Measurements from ENCODE around the gene MRM2. TPM values are rescaled to one million over a fixed set of nuclear protein-coding genes. Genes with fewer than 3 reads are reported as not detected.

The MRM2 gene
- total and polyA plus RNA-seq, 12 donors: 16.8 to 36.7 (median 25.7) TPM

DNA sequence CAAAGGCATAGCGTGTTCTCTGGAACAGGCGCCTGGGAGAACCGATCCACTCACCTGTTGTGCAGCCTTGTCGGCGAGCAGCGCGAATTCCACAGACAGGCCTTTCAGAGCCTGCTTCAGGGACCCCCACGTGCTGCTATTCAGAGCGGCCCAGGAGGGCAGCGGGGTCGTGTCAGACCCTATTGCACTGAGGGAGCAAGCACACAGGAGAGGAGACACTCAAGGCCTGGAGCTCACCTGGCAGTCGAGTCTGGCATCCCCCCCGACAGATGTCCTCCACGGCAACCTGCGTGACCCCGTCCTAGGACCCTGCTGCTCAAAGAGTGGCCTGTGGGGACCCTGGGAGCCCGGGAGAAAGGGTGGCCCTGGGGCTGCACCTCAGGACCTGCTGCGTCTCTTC lies 21.2 kb upstream of the MRM2 start:
- no peak for TF ChIP-seq POLR2A (IDR thresholded peaks at IDR 0.05)
- TF ChIP-seq, protein P1, sequence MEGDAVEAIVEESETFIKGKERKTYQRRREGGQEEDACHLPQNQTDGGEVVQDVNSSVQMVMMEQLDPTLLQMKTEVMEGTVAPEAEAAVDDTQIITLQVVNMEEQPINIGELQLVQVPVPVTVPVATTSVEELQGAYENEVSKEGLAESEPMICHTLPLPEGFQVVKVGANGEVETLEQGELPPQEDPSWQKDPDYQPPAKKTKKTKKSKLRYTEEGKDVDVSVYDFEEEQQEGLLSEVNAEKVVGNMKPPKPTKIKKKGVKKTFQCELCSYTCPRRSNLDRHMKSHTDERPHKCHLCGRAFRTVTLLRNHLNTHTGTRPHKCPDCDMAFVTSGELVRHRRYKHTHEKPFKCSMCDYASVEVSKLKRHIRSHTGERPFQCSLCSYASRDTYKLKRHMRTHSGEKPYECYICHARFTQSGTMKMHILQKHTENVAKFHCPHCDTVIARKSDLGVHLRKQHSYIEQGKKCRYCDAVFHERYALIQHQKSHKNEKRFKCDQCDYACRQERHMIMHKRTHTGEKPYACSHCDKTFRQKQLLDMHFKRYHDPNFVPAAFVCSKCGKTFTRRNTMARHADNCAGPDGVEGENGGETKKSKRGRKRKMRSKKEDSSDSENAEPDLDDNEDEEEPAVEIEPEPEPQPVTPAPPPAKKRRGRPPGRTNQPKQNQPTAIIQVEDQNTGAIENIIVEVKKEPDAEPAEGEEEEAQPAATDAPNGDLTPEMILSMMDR (IDR thresholded peaks at IDR 0.05): no peak
- Histone ChIP-seq H3K27me3 (no peaks in the 10 kb centered on the region), H3K27ac (no peak overlapping the region), H3K4me1 (replicated peaks in 1 of 2) (no peaks in the 10 kb centered on the region), H3K36me3 (replicated peaks in 1 of 2) (no peaks in the 10 kb centered on the region), H3K4me3 (no peak overlapping the region), H3K9me3 (replicated peaks in 1 of 3) (no peaks in the 10 kb centered on the region)
- 91 to 94% (median 93%) methylated on average over 9 to 18 of the region's 18 CpGs for WGBS, 4 donors
- intact Hi-C loops (cut with DNase I): no loop called here
- no peak for DNase-seq

DNA sequence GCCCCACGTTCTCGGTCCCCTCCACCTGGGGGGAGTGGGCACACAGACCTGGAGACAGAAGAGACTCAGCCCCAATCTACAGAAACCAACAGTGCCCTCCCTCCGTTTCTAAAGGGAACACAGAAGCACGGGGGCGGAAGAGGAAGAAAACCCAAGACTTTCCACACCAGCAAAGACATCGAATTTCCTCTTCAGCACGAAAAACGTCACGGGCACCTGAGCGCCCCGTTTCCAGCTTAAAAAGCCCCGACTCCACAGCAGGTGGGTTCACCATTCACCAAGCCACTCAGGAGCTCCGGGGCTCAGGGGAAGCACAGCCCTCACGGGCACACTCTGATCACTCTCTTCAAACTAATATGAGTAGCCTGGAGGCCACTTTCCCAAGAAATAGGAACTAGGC lies 19.6 kb upstream of the MRM2 start:
- intact Hi-C loops (cut with DNase I): no loop called here
- 73 to 84% (median 80%) methylated on average over 14 of the region's 14 CpGs for WGBS, 4 donors
- peak overlapping the region in 1 of 5 donors; percentile 47 for H3K27ac ChIP-seq

DNA sequence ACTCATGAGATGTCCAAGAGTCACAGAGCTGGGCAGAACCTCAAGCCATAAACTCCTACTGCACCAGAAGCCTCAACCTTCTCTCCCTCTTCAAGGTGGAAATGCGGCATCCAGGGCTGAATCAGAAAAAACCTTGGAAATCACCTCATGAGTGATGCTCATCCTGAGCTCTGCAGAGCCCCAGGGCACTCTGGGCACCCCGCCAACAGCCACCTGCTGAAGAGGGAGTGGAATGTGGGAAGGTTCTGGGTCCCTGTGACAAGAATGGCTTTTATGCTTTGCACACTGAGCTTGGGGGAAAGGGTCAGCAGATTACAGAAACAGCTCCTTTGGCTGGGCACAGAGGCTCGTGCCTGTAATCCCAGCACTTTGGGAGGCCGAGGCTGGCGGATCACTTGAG lies 18.8 kb upstream of the MRM2 start:
- DNase-seq: peak in 2 of 7 donors; percentile 45 to 81
- Histone ChIP-seq H3K36me3 (replicated peaks in 1 of 2) (peaks cover 0 to 13% of the 10 kb centered on the region in 2 donors), H3K27me3 (no peaks in the 10 kb centered on the region), H3K27ac (no peak overlapping the region), H3K4me3 (no peak overlapping the region), H3K4me1 (replicated peaks in 1 of 2) (no peaks in the 10 kb centered on the region), H3K9me3 (replicated peaks in 1 of 3) (no peaks in the 10 kb centered on the region)
- intact Hi-C loops (cut with DNase I): no loop called here
- no peak for TF ChIP-seq POLR2A (IDR thresholded peaks at IDR 0.05)
- TF ChIP-seq, protein P1 (IDR thresholded peaks at IDR 0.05): no peak
- WGBS, 4 donors: 88 to 93% (median 88%) methylated on average over 5 of the region's 5 CpGs; no CpG with 5 or more reads in 1 of the 4 donors

More for the DNA sequence above, 19.6 kb upstream of the MRM2 start:
- no peak for DNase-seq
- Histone ChIP-seq H3K27me3 (no peaks in the 10 kb centered on the region), H3K4me1 (replicated peaks in 1 of 2) (no peaks in the 10 kb centered on the region), H3K36me3 (replicated peaks in 1 of 2) (peaks cover 0 to 10% of the 10 kb centered on the region in 2 donors), H3K9me3 (replicated peaks in 1 of 3) (no peaks in the 10 kb centered on the region), H3K4me3 (no peak overlapping the region)
- no peak for TF ChIP-seq POLR2A (IDR thresholded peaks at IDR 0.05)
- TF ChIP-seq, protein P1 (IDR thresholded peaks at IDR 0.05): no peak

DNA sequence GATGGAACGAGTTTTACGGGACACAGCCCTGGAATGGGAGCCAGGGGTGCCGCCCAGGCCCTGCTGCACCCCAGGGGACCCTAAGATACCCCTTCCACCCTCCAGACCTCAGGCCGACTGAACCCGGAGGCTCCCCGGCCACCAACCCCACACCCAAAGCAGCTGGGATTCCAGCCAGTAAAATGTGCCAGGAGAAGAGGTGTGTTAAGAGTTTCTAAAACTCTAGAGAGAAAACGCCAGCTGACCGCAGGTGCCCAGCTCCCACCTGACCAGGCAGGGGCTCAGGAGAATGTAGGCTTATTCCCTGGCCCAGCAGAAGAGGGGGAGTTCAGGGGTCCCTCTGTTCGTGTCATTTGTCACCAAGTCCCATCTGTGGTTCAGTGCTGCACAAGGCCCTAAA lies 17.5 kb upstream of the MRM2 start:
- Histone ChIP-seq H3K27ac (no peak overlapping the region), H3K27me3 (no peaks in the 10 kb centered on the region), H3K9me3 (replicated peaks in 1 of 3) (no peaks in the 10 kb centered on the region), H3K36me3 (replicated peaks in 1 of 2) (peaks cover 0 to 13% of the 10 kb centered on the region in 2 donors), H3K4me1 (replicated peaks in 1 of 2) (no peaks in the 10 kb centered on the region), H3K4me3 (no peak overlapping the region)
- 83 to 93% (median 91%) methylated on average over 5 to 9 of the region's 9 CpGs for WGBS, 4 donors
- intact Hi-C loops (cut with DNase I): loop anchor here in 1 of 2 donors (10.0 kb wide), 1 partner anchor 45 kb away; no protein-coding TSS in a partner anchor
- no peak for DNase-seq
- no peak for TF ChIP-seq POLR2A (IDR thresholded peaks at IDR 0.05)
- TF ChIP-seq, protein P1 (IDR thresholded peaks at IDR 0.05): no peak

Data from adrenal gland (tissue), 12 donors.